ENCODE data around the gene PAQR4.

- TF ChIP-seq CTCF (IDR thresholded peaks at IDR 0.05; ENCODE audit: low read length), result no peak
- TF ChIP-seq EZH2 (optimal IDR thresholded peaks at IDR 0.05; ENCODE audit: low read depth, low read length), result no peak
These were observed 15.2 kb upstream of the PAQR4 start for GRCh38 chr16:2953706-2954627.
